Measurements from ENCODE around the gene CASK. TPM values are rescaled to one million over a fixed set of nuclear protein-coding genes. Genes with fewer than 3 reads are reported as not detected.
"Not testable (repeated sequence)": the region's sequence is repeated elsewhere in the genome, so short reads cannot be mapped to it uniquely, and the experiment has no call there.

The CASK gene
- total RNA-seq, 1 experiment from 2014 or later: 33.5 TPM

DNA sequence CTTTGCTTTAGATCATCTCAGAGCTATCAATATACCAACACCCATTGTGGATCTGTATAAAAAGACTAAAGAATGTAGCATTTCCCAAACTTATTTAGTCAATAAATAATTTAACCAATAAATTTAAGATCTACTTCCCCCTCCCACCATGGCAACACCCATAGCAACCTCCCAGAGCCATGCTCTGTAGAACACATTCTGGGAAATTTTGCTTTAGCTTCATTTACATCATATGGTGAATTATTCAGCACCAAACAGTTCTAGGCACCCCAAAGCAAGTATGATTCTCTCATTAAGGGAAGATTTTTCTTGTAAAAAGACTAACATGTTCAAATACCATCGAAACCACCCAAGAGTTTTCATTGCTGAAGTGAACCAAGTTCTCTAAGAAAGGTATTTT, 315.1 kb downstream of the CASK start:
- BruUV-seq (replicated peaks): no TSS peak

DNA sequence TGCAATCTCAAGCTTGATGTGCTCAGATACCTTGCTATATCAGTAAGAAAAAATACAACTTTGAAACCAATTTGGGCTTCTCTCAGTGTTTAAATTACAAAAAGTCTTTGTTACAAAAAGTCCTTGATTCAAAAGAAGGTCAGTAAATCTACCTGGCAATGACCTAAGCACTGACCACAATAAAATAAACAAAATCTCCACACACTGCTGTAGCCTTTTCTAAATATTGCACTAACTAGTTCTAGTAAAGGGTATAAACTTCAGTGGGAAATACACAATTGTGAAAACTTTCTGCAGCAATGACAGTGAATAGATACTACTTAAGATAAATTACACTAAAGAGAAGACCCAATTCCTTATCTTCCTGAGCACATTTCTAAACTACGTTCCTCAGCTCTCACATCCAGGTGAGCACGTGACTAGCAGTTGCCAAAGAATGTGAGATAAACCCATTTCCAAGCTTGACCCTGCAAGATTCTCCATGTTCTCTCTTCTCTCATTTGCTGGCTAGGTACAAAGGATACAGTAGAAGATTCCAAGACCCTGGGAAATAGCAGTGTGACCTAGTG, 316.0 kb downstream of the CASK start:
- no peak overlapping the region for H3K4me3 ChIP-seq (ENCODE audit: low read depth in 2 of 2, low read length in 2 of 2)
- ATAC-seq: no peak
- no peaks in the 10 kb centered on the region for H3K27me3 ChIP-seq (ENCODE audit: control insufficient read depth, insufficient read depth, low read length)
- TF ChIP-seq POLR2AphosphoS5 (IDR thresholded peaks at IDR 0.05; ENCODE audit: low read depth, low read length) (no peak), SIN3A (IDR thresholded peaks at IDR 0.05; ENCODE audit: borderline replicate concordance, insufficient read depth, low read depth, low read length) (no peak), TCF7L2 (IDR thresholded peaks at IDR 0.05; ENCODE audit: low read depth, low read length) (no peak)
- TF ChIP-seq, protein P1, sequence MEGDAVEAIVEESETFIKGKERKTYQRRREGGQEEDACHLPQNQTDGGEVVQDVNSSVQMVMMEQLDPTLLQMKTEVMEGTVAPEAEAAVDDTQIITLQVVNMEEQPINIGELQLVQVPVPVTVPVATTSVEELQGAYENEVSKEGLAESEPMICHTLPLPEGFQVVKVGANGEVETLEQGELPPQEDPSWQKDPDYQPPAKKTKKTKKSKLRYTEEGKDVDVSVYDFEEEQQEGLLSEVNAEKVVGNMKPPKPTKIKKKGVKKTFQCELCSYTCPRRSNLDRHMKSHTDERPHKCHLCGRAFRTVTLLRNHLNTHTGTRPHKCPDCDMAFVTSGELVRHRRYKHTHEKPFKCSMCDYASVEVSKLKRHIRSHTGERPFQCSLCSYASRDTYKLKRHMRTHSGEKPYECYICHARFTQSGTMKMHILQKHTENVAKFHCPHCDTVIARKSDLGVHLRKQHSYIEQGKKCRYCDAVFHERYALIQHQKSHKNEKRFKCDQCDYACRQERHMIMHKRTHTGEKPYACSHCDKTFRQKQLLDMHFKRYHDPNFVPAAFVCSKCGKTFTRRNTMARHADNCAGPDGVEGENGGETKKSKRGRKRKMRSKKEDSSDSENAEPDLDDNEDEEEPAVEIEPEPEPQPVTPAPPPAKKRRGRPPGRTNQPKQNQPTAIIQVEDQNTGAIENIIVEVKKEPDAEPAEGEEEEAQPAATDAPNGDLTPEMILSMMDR (IDR thresholded peaks at IDR 0.05): no peak
- TF ChIP-seq, protein P2, sequence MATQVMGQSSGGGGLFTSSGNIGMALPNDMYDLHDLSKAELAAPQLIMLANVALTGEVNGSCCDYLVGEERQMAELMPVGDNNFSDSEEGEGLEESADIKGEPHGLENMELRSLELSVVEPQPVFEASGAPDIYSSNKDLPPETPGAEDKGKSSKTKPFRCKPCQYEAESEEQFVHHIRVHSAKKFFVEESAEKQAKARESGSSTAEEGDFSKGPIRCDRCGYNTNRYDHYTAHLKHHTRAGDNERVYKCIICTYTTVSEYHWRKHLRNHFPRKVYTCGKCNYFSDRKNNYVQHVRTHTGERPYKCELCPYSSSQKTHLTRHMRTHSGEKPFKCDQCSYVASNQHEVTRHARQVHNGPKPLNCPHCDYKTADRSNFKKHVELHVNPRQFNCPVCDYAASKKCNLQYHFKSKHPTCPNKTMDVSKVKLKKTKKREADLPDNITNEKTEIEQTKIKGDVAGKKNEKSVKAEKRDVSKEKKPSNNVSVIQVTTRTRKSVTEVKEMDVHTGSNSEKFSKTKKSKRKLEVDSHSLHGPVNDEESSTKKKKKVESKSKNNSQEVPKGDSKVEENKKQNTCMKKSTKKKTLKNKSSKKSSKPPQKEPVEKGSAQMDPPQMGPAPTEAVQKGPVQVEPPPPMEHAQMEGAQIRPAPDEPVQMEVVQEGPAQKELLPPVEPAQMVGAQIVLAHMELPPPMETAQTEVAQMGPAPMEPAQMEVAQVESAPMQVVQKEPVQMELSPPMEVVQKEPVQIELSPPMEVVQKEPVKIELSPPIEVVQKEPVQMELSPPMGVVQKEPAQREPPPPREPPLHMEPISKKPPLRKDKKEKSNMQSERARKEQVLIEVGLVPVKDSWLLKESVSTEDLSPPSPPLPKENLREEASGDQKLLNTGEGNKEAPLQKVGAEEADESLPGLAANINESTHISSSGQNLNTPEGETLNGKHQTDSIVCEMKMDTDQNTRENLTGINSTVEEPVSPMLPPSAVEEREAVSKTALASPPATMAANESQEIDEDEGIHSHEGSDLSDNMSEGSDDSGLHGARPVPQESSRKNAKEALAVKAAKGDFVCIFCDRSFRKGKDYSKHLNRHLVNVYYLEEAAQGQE (IDR thresholded peaks at IDR 0.05; ENCODE audit: insufficient read depth in 1 of 2, low read depth in 2 of 2, low read length in 1 of 2): no peak
- no peaks in the 10 kb centered on the region for H3K36me3 ChIP-seq (ENCODE audit: control insufficient read depth, insufficient read depth, low read length)
- ChIA-PET POLR2A (no interaction called here), CTCF (no interaction called here)
- BruUV-seq (replicated peaks): no TSS peak
- no peaks in the 10 kb centered on the region for H3K9me3 ChIP-seq (ENCODE audit: control insufficient read depth, insufficient read depth, low read depth, low read length)
- no peak for DNase-seq (ENCODE audit: low read depth, low spot score)
- no peak overlapping the region for H3K27ac ChIP-seq (ENCODE audit: low read length)
- in situ Hi-C loops (cut with HindIII; ENCODE audit: low pct_unique_long_range_greater_than_20kb, low sequenced_read_pairs): no loop called here
- H3K4me1 ChIP-seq (ENCODE audit: control insufficient read depth, insufficient read depth, low read length): no peaks in the 10 kb centered on the region
- intact Hi-C loops (cut with micrococcal nuclease; ENCODE audit: unreplicated experiment): no loop called here

More for the DNA sequence above, 315.1 kb downstream of the CASK start:
- CTCF ChIA-PET: no interaction called here
- ATAC-seq (no peak), DNase-seq (ENCODE audit: low read depth, low spot score) (no peak)
- H3K4me1 ChIP-seq (ENCODE audit: control insufficient read depth, insufficient read depth, low read length): no peaks in the 10 kb centered on the region
- in situ Hi-C loops (cut with HindIII; ENCODE audit: low pct_unique_long_range_greater_than_20kb, low sequenced_read_pairs) (no loop called here), intact Hi-C loops (cut with micrococcal nuclease; ENCODE audit: unreplicated experiment) (no loop called here)
- no peaks in the 10 kb centered on the region for H3K9me3 ChIP-seq (ENCODE audit: control insufficient read depth, insufficient read depth, low read depth, low read length)
- no peaks in the 10 kb centered on the region for H3K27me3 ChIP-seq (ENCODE audit: control insufficient read depth, insufficient read depth, low read length)
- POLR2A ChIA-PET: no interaction called here
- no peaks in the 10 kb centered on the region for H3K36me3 ChIP-seq (ENCODE audit: control insufficient read depth, insufficient read depth, low read length)
- no peak for TF ChIP-seq POLR2AphosphoS5 (IDR thresholded peaks at IDR 0.05; ENCODE audit: low read depth, low read length)
- H3K4me3 ChIP-seq (ENCODE audit: low read depth in 2 of 2, low read length in 2 of 2): no peak overlapping the region
- H3K27ac ChIP-seq (ENCODE audit: low read length): no peak overlapping the region

DNA sequence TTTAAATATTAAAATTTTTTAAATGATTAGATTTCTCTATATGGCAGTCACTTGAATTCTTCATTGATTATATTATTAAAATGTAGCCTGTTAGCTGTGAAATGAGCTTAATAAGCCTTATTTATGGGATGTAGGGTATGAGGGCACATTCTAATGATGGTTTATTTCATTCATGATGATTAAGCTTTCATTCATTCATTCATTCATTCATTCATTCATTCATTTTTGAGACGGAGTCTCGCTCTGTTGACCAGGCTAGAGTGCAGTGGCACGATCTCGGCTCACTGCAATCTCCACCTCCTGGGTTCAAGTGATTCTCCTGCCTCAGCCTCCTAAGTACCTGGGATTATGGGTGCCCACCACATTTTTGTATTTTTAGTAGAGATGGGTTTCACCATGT, 317.3 kb downstream of the CASK start:
- H3K36me3 ChIP-seq (ENCODE audit: control insufficient read depth, insufficient read depth, low read length); H3K27me3 ChIP-seq (ENCODE audit: control insufficient read depth, insufficient read depth, low read length); H3K4me1 ChIP-seq (ENCODE audit: control insufficient read depth, insufficient read depth, low read length); H3K9me3 ChIP-seq (ENCODE audit: control insufficient read depth, insufficient read depth, low read depth, low read length); intact Hi-C loops (cut with micrococcal nuclease; ENCODE audit: unreplicated experiment); POLR2A ChIA-PET; H3K27ac ChIP-seq (ENCODE audit: low read length); H3K4me3 ChIP-seq (ENCODE audit: low read depth in 2 of 2, low read length in 2 of 2); BruUV-seq (replicated peaks); in situ Hi-C loops (cut with HindIII; ENCODE audit: low pct_unique_long_range_greater_than_20kb, low sequenced_read_pairs); DNase-seq (ENCODE audit: low read depth, low spot score); CTCF ChIA-PET; ATAC-seq: not testable (repeated sequence)

Measured in Panc1 (cell line).